ENCODE measurements around the gene AIFM3.

- TF ChIP-seq CTCF (IDR thresholded peaks at IDR 0.05; ENCODE audit: low read depth, low read length) (no peak), EZH2phosphoT487 (IDR thresholded peaks at IDR 0.05; ENCODE audit: low read depth) (no peak)
These were observed 26.5 kb downstream of the AIFM3 start for GRCh38 chr22:20993304-20994127.

Data from OCI-LY3 (cell line).